CD14-positive monocyte (primary cell): ENCODE measurements around the gene LHFPL3. TPM values are rescaled to one million over a fixed set of nuclear protein-coding genes. Genes with fewer than 3 reads are reported as not detected.
"Not testable (repeated sequence)": the region's sequence is repeated elsewhere in the genome, so short reads cannot be mapped to it uniquely, and the experiment has no call there.

Source experiments
- DNase-seq, 3 donors: peaks; one replicate each; pipeline ENCODE4 v3.0.0-alpha.2; 2011 to 2022
- H2AFZ ChIP-seq: 2 replicates; pipeline ENCODE4 v1.6.0; 2012; ENCODE audit warnings: mild to moderate bottlenecking, low read depth, low read length, inconsistent platforms; ENCODE audit not compliant: insufficient read depth, poor library complexity, severe bottlenecking
- H3K27ac ChIP-seq, 2 donors: 1 replicate in 1 of 2; 2 replicates in 1 of 2; pipeline ENCODE4 v1.5.1; 2012 to 2013; ENCODE audit warnings: low read length in 2 of 2, control low read depth in 1 of 2, inconsistent platforms in 1 of 2, low read depth in 1 of 2, mild to moderate bottlenecking in 1 of 2
- H3K27me3 ChIP-seq, 2 donors: one replicate each; pipeline versions ENCODE4 v1.6.0 to v1.6.1; 2011 to 2013; ENCODE audit warnings: low read length in 2 of 2; ENCODE audit not compliant: control insufficient read depth in 2 of 2, insufficient read depth in 2 of 2
- H3K36me3 ChIP-seq, 2 donors: replicated peaks in 1 of 2; 1 replicate in 1 of 2; 2 replicates in 1 of 2; pipeline versions ENCODE4 v1.5.1 to v1.6.1; 2012 to 2013; ENCODE audit warnings: low read length in 2 of 2, control low read depth in 1 of 2, inconsistent platforms in 1 of 2, mild to moderate bottlenecking in 1 of 2; ENCODE audit not compliant: insufficient read depth in 2 of 2, control insufficient read depth in 1 of 2
- H3K4me1 ChIP-seq, 2 donors: 1 replicate in 1 of 2; 2 replicates in 1 of 2; pipeline versions ENCODE4 v1.5.1 to v1.6.1; 2012 to 2013; ENCODE audit warnings: low read length in 2 of 2, control low read depth in 1 of 2, inconsistent platforms in 1 of 2, mild to moderate bottlenecking in 1 of 2, moderate library complexity in 1 of 2; ENCODE audit not compliant: insufficient read depth in 2 of 2, control insufficient read depth in 1 of 2
- H3K4me2 ChIP-seq: replicated peaks from 2 replicates; pipeline ENCODE3; 2012; ENCODE audit warnings: low read length, moderate library complexity, mild to moderate bottlenecking; ENCODE audit not compliant: poor library complexity, severe bottlenecking; ENCODE audit errors: extremely low read depth
- H3K4me3 ChIP-seq, 3 experiments: fragments of 200-600 bp in 1 of 3; sonication (generic) in 1 of 3; replicated peaks in 1 of 3; 1 replicate in 2 of 3; 2 replicates in 1 of 3; pipeline ENCODE4 v1.5.1; 2011 to 2013; ENCODE audit warnings: low read length in 3 of 3, mild to moderate bottlenecking in 3 of 3, control low read depth in 2 of 3, low read depth in 2 of 3, inconsistent platforms in 1 of 3, moderate library complexity in 1 of 3
- H3K79me2 ChIP-seq: 2 replicates; pipeline ENCODE4 v1.6.0; 2012; ENCODE audit warnings: mild to moderate bottlenecking, control low read depth, inconsistent platforms, low read length, moderate library complexity; ENCODE audit not compliant: insufficient read depth
- H3K9ac ChIP-seq: 2 replicates; pipeline ENCODE4 v1.6.0; 2017; ENCODE audit warnings: low read length, mild to moderate bottlenecking; ENCODE audit not compliant: insufficient read depth, poor library complexity, severe bottlenecking
- H3K9me3 ChIP-seq, 2 donors: replicated peaks in 1 of 2; 1 replicate in 1 of 2; 2 replicates in 1 of 2; pipeline versions ENCODE4 v1.5.1 to v1.6.1; 2012 to 2013; ENCODE audit warnings: low read length in 2 of 2, control low read depth in 1 of 2; ENCODE audit not compliant: control insufficient read depth in 1 of 2, insufficient read depth in 1 of 2
- H4K20me1 ChIP-seq: 2 replicates; pipeline ENCODE4 v1.6.0; 2012; ENCODE audit warnings: mild to moderate bottlenecking, low read length, control low read depth, moderate library complexity; ENCODE audit not compliant: insufficient read depth
- H3K27ac Mint-ChIP-seq, 7 donors: one replicate each; pipeline ENCODE4 v1.8.0; 2020; ENCODE audit warnings: mild to moderate bottlenecking in 7 of 7, mixed read lengths in 7 of 7, moderate library complexity in 6 of 7, inconsistent platforms in 2 of 7
- H3K27me3 Mint-ChIP-seq, 3 donors: one replicate each; pipeline ENCODE4 v1.8.0; 2021 to 2022; ENCODE audit warnings: low read depth in 3 of 3, mild to moderate bottlenecking in 3 of 3, mixed read lengths in 3 of 3, moderate library complexity in 3 of 3, inconsistent platforms in 1 of 3
- H3K36me3 Mint-ChIP-seq, 2 donors: one replicate each; pipeline ENCODE4 v1.8.0; 2020; ENCODE audit warnings: mixed read lengths in 2 of 2, inconsistent platforms in 1 of 2, mild to moderate bottlenecking in 1 of 2
- H3K4me1 Mint-ChIP-seq: one replicate; pipeline ENCODE4 v1.8.0; 2020; ENCODE audit warnings: mild to moderate bottlenecking, mixed read lengths
- H3K4me3 Mint-ChIP-seq, 2 donors: one replicate each; pipeline ENCODE4 v1.8.0; 2020; ENCODE audit warnings: mild to moderate bottlenecking in 2 of 2, mixed read lengths in 2 of 2, moderate library complexity in 1 of 2
- H3K9me3 Mint-ChIP-seq, 7 donors: one replicate each; pipeline ENCODE4 v1.8.0; 2020 to 2022; ENCODE audit warnings: mixed read lengths in 7 of 7, mild to moderate bottlenecking in 6 of 7, moderate library complexity in 6 of 7, inconsistent platforms in 2 of 7
- WGBS: methylation state at CpG from one replicate; pipeline ENCODE4 v1.1.5; 2013; ENCODE audit warnings: missing lambda C conversion rate; ENCODE audit not compliant: insufficient coverage; 5-methylcytosine and 5-hydroxymethylcytosine counted together
- intact Hi-C, 2 donors: fragments of 100-400 bp; cut with micrococcal nuclease; formaldehyde crosslinking; loops; one replicate each; pipeline versions ENCODE4 v1.15.0 to v1.15.1; 2023
- polyA plus RNA-seq, 3 donors: library from polyadenylated mRNA; depleted of rRNA in 1 of 3; unstranded in 2 of 3; stranded (reverse) in 1 of 3; fragments of 300-500 nt in 2 of 3; fragments of >200 nt in 1 of 3; fragmentation: Illumina TruSeq in 2 of 3; gene quantifications; 1 replicate in 2 of 3; 2 replicates in 1 of 3; pipeline ENCODE4 v1.2.3, GENCODE V29; 2012 to 2021
- TF ChIP-seq, protein P1 (sequence below): fragments of 200-600 bp; IDR thresholded peaks from one replicate; pipeline ENCODE4 v1.8.0; 2022; ENCODE audit warnings: antibody characterized with exemption, mild to moderate bottlenecking

Gene LHFPL3
- polyA plus RNA-seq, 3 donors: not detected

GRCh38 chr7:104553074-104553473 is 224.7 kb downstream of the LHFPL3 start:
- Histone ChIP-seq H3K4me1 (no peaks in the 10 kb centered on the region), H3K27ac (no peak overlapping the region), H3K79me2 (no peaks in the 10 kb centered on the region), H3K9ac (no peak overlapping the region), H3K9me3 (peaks cover 0 to 8% of the 10 kb centered on the region in 2 donors), H3K36me3 (no peaks in the 10 kb centered on the region), H3K4me2 (no peak overlapping the region), H3K27me3 (no peaks in the 10 kb centered on the region), H4K20me1 (no peaks in the 10 kb centered on the region), H2AFZ (no peak overlapping the region), H3K4me3 (no peak overlapping the region)
- Mint-ChIP-seq H3K27ac (no peak overlapping the region), H3K9me3 (peaks cover 0 to 13% (median 7%) of the 10 kb centered on the region in 7 donors), H3K36me3 (no peaks in the 10 kb centered on the region), H3K4me3 (no peak overlapping the region), H3K4me1 (no peaks in the 10 kb centered on the region), H3K27me3 (no peaks in the 10 kb centered on the region)
- intact Hi-C loops: no loop called here
- DNase-seq: no peak
- TF ChIP-seq, protein P1, sequence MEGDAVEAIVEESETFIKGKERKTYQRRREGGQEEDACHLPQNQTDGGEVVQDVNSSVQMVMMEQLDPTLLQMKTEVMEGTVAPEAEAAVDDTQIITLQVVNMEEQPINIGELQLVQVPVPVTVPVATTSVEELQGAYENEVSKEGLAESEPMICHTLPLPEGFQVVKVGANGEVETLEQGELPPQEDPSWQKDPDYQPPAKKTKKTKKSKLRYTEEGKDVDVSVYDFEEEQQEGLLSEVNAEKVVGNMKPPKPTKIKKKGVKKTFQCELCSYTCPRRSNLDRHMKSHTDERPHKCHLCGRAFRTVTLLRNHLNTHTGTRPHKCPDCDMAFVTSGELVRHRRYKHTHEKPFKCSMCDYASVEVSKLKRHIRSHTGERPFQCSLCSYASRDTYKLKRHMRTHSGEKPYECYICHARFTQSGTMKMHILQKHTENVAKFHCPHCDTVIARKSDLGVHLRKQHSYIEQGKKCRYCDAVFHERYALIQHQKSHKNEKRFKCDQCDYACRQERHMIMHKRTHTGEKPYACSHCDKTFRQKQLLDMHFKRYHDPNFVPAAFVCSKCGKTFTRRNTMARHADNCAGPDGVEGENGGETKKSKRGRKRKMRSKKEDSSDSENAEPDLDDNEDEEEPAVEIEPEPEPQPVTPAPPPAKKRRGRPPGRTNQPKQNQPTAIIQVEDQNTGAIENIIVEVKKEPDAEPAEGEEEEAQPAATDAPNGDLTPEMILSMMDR: no peak

DNA sequence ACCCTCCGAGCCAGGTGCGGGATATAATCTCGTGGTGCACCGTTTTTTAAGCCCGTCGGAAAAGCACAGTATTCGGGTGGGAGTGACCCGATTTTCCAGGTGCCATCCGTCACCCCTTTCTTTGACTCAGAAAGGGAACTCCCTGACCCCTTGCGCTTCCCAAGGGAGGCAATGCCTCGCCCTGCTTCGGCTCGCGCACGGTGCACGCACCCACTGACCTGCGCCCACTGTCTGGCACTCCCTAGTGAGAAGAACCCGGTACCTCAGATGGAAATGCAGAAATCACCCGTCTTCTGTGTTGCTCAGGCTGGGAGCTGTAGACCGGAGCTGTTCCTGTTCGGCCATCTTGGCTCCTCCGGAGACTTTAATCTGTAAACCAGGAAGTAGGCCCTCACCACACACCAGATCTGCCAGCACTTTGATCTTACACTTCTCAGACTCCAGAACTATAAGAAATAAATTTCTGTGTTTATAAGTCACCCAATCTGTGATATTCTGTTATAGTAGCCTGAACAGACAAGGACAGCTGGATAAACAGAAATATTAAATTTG is 235.0 kb downstream of the LHFPL3 start:
- H3K27me3 ChIP-seq, H3K36me3 Mint-ChIP-seq, H3K4me3 Mint-ChIP-seq, H2AFZ ChIP-seq, H3K27ac ChIP-seq, H3K4me1 ChIP-seq, intact Hi-C loops, H3K4me3 ChIP-seq, H3K79me2 ChIP-seq, H3K9ac ChIP-seq, H3K27me3 Mint-ChIP-seq, H3K9me3 ChIP-seq, H3K27ac Mint-ChIP-seq, H3K4me1 Mint-ChIP-seq, H3K4me2 ChIP-seq, H3K36me3 ChIP-seq, H4K20me1 ChIP-seq, DNase-seq: not testable (repeated sequence)
- H3K9me3 Mint-ChIP-seq: peaks cover 0 to 11% (median 2%) of the 10 kb centered on the region in 7 donors
- 95% methylated on average over 17 of the region's 22 CpGs for WGBS
